ENCODE measurements around the gene ABI2.

- TF ChIP-seq CTCF (IDR thresholded peaks at IDR 0.05), result no peak
- no peak for TF ChIP-seq POLR2A (IDR thresholded peaks at IDR 0.05)
These were observed 756 bp downstream of the ABI2 start for GRCh38 chr2:203328760-203329540.

All from esophagus squamous epithelium (tissue), 4 donors.